AG08396 (cell line): ENCODE measurements around the gene RAMACL.
"Not testable (repeated sequence)": the region's sequence is repeated elsewhere in the genome, so short reads cannot be mapped to it uniquely, and the experiment has no call there.

Experiments
- DNase-seq: peaks from one replicate; pipeline ENCODE4 v3.0.0; 2012; ENCODE audit warnings: low spot score, mixed read lengths

RAMACL gene

DNA sequence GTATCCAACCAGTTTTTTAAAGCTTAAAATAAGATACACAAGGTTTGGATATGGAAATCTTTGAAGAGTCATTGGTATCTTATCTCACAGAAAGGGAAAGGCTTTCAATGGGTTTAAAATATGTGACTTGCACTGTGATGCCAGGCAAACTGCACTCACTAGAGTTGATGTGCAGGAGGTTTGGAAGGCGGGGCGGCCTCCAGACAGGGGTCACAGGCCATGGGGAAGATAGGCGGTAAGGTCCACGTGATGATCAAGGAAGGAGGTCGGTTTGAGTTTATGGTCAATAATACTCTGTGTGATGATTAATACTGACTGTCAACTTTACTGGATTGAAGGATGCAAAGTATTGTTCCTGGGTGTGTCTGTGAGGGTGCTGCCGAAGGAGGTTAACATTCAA, 9.5 kb upstream of the RAMACL start:
- DNase-seq = no peak

DNA sequence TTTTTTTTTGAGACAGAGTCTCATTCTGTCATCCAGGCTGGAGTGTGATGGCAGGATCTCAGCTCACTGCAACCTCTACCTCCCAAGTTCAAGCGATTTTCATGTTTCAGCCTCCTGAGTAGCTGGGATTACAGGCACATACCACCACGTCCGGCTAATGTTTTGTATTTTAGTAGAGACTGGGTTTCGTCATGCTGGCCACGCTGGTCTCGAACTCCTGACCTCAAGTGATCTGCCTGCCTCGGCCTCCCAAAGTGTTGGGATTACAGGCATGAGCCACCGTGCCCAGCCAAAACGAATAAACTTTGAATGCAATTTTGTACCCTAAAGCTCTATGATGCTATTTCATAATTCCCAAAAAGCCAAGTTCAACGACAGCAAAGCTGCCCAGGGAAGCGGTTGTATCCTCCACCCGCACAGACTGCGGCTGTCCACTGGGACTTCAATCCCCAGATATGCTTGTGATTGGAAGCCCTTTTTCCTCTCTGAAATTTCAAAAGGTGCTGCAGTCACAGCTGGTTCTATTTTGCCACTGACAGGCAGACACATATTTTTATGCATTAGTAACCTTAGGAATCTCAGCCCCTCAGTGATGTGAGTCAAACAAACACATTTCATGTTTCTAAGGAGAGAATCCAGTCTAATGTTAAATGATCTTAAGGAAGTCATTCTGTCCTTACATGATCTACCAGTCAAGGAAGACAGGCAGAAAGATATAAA, 8.7 kb upstream of the RAMACL start:
- peak; percentile 70 for DNase-seq

- no peak for DNase-seq
Measured at GRCh38 chr6:166592821-166593220, 6.3 kb upstream of the RAMACL start.

DNA sequence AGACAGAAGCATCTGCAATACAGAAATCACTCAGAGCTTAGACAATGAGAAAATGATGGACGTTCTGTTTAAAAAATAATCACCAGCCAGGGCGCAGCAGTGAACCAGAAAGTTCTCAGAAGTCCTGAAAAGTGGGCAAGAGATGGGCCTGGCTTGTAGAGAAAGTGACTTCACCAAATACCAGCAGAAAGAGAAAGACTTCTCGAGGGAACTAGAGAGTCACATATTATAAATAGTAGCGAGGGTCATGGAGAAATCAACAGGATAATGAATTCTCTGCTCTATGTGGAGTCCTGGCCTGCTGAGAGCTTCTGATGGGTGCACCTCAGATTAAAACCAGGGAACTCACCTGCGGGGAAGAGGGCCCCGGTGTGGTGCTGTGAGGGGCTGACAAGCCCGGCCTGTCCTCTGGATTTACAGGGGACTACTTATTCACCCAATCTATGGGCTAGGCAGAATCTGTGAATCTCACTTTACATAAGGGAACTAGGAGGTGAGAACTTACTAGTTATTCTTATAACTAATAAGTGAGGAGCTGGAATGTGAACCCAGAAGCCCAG, 5.6 kb upstream of the RAMACL start:
- DNase-seq = no peak

GRCh38 chr6:166591026-166591425, 4.5 kb upstream of the RAMACL start:
- DNase-seq = no peak

GRCh38 chr6:166589786-166590574, 3.5 kb upstream of the RAMACL start:
- DNase-seq = no peak

DNA sequence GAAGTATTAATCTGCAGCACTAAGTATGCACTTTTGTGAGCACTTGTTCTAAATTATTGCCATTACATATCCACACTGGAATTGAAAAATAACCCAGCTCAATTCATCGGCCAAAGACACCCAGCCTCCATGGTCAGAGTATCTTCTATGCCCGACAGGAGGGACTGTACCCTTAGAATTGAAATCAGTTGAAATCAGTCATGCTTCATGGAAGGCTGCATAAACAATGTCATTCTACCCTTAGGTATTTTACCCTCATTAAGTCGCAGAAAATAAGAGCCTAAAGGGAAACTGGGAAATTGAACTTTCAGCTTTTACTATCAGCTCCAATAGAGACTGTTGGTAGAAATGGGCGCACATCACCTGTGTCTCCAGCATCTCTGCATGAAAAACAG, 2.9 kb upstream of the RAMACL start:
- DNase-seq = no peak

DNA sequence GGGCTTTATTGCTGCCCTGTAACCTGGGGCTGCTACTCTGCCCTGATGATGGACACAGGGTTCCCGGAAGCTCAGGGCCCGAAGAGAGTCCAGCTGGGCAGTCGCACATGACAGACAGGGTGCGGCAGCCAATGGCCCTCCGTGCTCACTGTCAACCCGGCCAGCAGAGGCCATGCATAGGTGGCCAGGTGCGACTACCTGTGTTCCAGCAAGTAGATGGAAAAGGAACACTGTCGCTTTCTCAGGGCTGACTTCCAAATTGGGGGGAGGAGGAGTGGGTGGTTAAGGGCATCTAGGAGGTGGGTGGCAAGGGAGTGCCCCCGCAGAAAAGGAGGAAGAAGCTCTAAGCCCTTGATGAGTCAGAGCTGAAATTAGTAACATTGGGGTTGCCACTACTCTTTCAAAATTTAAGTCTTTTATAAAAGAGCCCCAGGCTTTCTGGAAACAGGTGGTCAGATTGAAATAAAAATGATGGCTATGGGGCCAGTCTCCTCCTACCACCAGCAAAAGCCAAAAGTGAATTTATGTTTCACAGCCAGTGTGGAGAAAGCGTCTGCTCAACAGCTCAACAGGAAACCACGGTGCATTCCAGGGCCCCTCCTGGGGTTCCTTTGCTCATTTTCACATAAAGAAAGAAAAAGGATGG, 2.3 kb upstream of the RAMACL start:
- DNase-seq = no peak

- DNase-seq = no peak
Measured at GRCh38 chr6:166587631-166588413, 1.3 kb upstream of the RAMACL start.

GRCh38 chr6:166584853-166585429, 1.5 kb downstream of the RAMACL start:
- no peak for DNase-seq

DNA sequence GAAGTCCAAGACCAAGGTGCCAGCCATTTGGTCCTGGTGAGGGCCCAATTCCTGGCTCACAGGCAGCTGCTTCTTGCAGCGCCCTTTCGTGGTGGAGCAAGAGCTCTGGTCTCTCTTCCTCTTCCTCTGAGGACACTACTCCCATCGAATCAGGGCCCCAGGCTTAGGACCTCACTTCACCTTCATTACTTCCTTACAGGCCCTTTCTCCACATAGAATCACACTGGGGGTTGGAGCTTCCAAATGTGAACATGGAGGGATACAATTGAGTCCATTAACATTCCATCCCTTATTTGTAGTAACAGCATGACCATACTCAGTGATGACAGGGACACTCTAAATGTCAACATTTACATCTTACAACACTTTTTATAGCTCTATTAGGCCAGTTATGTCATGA, 2.3 kb downstream of the RAMACL start:
- no peak for DNase-seq

DNA sequence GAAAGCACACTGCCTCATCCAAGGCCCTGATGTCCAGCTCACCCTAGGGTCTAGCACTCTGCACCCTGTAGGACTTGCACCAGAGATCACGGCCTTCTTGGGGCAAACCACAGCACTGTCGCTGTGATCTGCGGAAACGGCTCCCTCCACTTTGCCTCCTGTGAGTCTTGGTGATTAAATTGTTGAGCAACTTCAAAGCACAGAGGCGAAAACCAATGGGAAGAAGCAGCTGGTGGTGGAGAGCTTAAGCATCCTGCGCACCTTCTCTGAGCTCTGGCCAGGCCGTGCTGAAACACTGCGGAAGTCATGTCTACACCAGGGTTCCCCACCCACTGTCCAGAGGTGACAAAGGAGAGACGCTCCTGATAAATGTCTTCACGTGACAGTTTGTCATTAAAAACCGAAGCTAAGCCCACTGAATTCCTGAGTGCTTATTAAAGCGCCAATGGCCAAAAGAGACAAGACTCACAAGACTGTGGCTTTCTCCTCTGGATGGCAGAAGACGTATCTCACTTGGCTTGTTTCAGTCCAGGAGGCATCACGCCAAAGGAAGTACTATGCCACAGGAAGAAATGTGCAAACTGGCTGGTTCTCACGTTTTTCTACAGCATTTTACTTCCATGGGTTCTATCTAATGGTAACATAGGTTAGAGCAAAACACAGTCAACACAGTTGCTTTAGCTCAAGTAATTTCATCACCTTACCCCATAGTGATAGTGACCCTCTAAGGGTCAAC, 3.1 kb downstream of the RAMACL start:
- DNase-seq = no peak

- no peak for DNase-seq
Measured at GRCh38 chr6:166582258-166582657, 4.2 kb downstream of the RAMACL start.

DNA sequence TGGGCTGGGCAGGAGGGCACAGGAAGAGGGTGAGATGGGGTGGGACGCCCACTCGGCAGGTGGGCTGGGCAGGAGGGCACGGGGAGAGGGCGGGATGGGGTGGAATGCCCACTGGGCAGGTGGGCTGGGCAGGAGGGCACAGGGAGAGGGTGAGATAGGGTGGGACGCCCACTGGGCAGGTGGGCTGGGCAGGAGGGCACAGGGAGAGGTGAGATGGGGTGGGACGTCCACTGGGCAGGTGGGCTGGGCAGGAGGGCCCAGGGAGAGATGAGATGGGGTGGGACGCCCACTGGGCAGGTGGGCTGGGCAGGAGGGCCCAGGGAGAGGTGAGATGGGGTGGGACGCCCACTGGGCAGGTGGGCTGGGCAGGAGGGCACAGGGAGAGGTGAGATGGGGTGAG, 4.7 kb downstream of the RAMACL start:
- not testable (repeated sequence) for DNase-seq

- DNase-seq = no peak
Measured at GRCh38 chr6:166581091-166581511, 5.4 kb downstream of the RAMACL start.

DNA sequence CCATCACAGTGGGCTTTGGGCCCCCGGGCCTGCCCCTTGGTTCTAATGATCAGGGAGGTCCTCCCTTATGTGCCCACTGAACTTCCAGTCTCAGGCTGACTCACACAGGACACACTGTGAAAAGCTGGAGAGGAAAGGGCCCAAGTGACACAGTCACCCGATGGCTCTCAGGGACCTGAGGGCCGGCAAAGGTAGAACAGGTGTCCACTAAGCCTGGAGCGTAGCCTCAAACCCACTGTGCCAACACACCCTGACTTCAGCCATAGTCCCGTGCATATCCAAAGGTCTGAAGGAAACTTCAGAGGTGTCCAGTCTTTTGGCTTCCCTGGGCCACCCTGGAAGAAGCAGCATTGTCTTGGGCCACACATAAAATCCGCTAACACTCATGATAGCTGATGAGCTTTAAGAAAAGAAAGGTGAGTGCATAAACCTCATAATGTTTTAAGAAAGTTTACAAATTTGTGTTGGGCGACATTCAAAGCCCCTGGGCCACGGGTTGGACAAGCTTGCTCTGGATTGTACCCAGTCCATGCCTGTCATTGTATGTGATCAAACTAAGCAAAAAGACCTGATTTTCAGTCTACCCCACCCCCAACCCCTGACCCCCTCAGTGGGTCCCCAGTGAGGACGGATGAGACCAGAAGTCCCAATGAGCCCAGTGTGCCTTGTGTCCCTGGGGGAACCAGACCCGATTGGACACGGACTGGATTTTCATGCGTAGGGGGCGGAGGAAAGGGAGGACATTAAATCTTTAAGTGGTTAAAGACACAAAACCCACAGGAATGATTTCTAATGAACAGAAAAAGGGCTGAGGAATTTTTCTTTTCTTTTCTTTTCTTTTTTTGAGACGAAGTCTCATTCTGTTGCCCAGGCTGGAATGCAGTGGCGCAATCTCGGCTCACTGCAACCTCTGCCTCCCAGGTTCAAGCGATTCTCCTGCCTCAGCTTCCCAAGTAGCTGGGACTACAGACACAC, 6.1 kb downstream of the RAMACL start:
- no peak for DNase-seq

GRCh38 chr6:166579237-166579850, 7.1 kb downstream of the RAMACL start:
- no peak for DNase-seq

DNA sequence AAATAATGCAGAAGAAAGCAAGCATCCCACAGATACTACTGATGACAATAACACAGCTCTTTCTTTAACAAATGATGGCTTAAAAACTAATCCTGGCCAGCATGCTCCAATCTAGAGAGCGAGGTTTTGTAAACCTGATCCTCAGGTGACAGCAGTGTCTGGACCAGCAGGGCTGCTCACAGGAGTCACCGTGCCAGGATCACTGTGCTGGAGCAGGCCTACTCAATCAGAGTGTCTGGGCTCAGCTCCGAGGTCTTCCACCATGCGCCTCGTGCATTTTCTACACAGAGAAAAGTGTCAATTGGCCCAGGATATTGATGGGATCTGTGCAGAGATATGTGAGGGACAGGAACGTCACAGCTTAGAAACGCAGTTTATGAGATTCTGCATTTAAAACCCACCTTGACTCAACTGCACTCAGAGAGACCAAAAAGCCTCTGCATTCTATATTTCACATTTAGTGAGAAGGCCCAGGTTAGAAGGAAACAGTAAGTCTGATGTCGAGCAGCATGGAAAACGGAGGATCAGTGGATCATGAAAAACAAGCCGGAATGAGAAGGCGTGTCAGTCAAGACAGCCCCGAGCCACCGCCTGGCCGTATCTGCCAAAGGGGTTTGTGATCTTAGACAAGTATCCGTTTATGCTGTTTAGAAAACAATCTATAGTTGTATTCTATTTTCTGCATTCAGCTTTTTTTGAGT, 7.8 kb downstream of the RAMACL start:
- DNase-seq = no peak

DNA sequence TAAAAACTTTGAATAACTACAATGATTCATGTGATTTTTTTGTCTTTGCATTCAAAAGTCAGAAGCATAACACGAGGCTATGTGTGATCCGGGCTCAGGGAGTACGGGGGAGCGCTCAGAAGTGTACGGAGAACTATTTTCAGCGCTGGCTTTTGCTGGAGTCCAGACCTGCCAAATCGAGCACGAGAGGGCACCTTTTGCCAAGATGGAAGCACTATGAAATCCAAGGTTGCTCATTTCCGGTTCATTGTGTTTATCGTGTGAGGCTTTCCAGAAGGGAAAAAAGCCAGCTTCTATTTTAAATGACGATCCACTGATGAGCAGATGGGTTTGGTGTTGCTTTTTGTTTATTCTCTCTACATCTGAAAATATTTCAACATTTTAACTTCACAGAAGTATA, 11.3 kb downstream of the RAMACL start:
- DNase-seq = peak; percentile 32
